Gastroesophageal sphincter (tissue), 3 donors: ENCODE results near the gene FBXO31.

Source experiments
- CTCF ChIP-seq, 4 experiments: fragments of 200-600 bp in 2 of 4; fragments of 450-650 bp in 2 of 4; sonication (generic) in 1 of 4; IDR thresholded peaks; one replicate each; pipeline ENCODE4 v1.5.1; 2017 to 2019; ENCODE audit warnings: antibody characterized with exemption in 4 of 4, mild to moderate bottlenecking in 2 of 4, moderate library complexity in 2 of 4
- POLR2AphosphoS5 ChIP-seq: sonication (generic); formaldehyde crosslinking; IDR thresholded peaks from one replicate; pipeline ENCODE4 v1.6.1; 2017; ENCODE audit warnings: antibody characterized with exemption

GRCh38 chr16:87369117-87369765 is 14.3 kb downstream of the FBXO31 start:
- TF ChIP-seq CTCF (IDR thresholded peaks at IDR 0.05) (no peak), POLR2AphosphoS5 (no peak)
